ENCODE data around the gene C17orf107. TPM values are rescaled to one million over a fixed set of nuclear protein-coding genes. Genes with fewer than 3 reads are reported as not detected.

The C17orf107 gene
- polyA plus RNA-seq, 1 donor (not counting 4 experiments of a cell fraction or from before 2014, with no cell fraction given), result 0.33 TPM

DNA sequence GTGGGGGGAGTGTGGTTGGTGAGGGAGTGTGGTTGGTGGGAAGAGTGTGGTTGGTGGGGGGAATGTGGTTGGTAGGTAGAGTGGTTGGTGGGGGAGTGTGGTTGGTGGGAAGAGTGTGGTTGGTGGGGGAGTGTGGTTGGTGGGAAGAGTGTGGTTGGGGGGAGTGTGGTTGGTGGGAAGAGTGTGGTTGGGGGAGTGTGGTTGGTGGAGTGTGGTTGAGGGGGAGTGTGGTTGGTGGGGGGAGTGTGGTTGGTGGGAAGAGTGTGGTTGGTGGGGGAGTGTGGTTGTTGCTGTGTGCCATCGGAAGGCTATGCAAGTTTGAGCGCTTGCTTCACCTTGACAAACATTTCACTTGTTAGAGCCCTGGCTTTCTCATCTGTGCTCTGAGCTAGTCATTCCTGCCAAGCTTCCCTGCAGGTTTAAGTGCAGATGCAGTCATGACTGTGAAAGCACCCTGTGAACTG, 46.1 kb upstream of the C17orf107 start:
- DNase-seq (ENCODE audit: low read depth, low spot score), result no peak
- Histone ChIP-seq H2AFZ (ENCODE audit: control insufficient read depth, low read length) (no peak overlapping the region), H3K27ac (ENCODE audit: control insufficient read depth, insufficient read depth, low read length) (peak overlapping the region; percentile 96), H4K20me1 (ENCODE audit: control insufficient read depth, extremely low read depth, insufficient read depth, low read length) (no peaks in the 10 kb centered on the region), H3K79me2 (ENCODE audit: control insufficient read depth, insufficient read depth, low read length) (peaks cover 43% of the 10 kb centered on the region), H3K36me3 (ENCODE audit: control insufficient read depth in 2 of 2, extremely low read depth in 1 of 2, insufficient read depth in 2 of 2, low read length in 2 of 2) (peaks cover 1 to 9% of the 10 kb centered on the region in 2 experiments), H3K4me2 (ENCODE audit: control insufficient read depth, extremely low read depth, insufficient read depth, low read depth, low read length) (peak overlapping the region; percentile 60), H3K4me3 (ENCODE audit: control insufficient read depth in 2 of 3, extremely low read depth in 1 of 3, insufficient read depth in 2 of 3, low read depth in 1 of 3, low read length in 3 of 3) (no peak overlapping the region), H3K9ac (ENCODE audit: control insufficient read depth, extremely low read depth, insufficient read depth, low read length) (peak overlapping the region; percentile 62), H3K27me3 (ENCODE audit: control insufficient read depth, extremely low read depth, insufficient read depth, low read length) (no peaks in the 10 kb centered on the region), H3K9me1 (ENCODE audit: control insufficient read depth, extremely low read depth, insufficient read depth, low read length) (peaks cover 2% of the 10 kb centered on the region), H3K9me3 (ENCODE audit: control insufficient read depth, low read depth, low read length) (no peaks in the 10 kb centered on the region), H3K4me1 (ENCODE audit: control insufficient read depth, extremely low read depth, insufficient read depth, low read length) (peaks cover 83% of the 10 kb centered on the region)
- dilution Hi-C loops (cut with MboI; ENCODE audit: extremely low pct_ligation_motif_present, low sequenced_read_pairs), result no loop called here
- TF ChIP-seq, protein P1, sequence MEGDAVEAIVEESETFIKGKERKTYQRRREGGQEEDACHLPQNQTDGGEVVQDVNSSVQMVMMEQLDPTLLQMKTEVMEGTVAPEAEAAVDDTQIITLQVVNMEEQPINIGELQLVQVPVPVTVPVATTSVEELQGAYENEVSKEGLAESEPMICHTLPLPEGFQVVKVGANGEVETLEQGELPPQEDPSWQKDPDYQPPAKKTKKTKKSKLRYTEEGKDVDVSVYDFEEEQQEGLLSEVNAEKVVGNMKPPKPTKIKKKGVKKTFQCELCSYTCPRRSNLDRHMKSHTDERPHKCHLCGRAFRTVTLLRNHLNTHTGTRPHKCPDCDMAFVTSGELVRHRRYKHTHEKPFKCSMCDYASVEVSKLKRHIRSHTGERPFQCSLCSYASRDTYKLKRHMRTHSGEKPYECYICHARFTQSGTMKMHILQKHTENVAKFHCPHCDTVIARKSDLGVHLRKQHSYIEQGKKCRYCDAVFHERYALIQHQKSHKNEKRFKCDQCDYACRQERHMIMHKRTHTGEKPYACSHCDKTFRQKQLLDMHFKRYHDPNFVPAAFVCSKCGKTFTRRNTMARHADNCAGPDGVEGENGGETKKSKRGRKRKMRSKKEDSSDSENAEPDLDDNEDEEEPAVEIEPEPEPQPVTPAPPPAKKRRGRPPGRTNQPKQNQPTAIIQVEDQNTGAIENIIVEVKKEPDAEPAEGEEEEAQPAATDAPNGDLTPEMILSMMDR (optimal IDR thresholded peaks at IDR 0.05 in 1 of 3, IDR thresholded peaks at IDR 0.05 in 1 of 3, conservative IDR thresholded peaks at IDR 0.05 in 1 of 3; ENCODE audit: extremely low read depth in 1 of 3, insufficient read depth in 2 of 3, low read length in 3 of 3), result no peak
- no peak for TF ChIP-seq EZH2 (IDR thresholded peaks at IDR 0.05; ENCODE audit: low read length)
- FAIRE-seq, result peak; percentile 95

DNA sequence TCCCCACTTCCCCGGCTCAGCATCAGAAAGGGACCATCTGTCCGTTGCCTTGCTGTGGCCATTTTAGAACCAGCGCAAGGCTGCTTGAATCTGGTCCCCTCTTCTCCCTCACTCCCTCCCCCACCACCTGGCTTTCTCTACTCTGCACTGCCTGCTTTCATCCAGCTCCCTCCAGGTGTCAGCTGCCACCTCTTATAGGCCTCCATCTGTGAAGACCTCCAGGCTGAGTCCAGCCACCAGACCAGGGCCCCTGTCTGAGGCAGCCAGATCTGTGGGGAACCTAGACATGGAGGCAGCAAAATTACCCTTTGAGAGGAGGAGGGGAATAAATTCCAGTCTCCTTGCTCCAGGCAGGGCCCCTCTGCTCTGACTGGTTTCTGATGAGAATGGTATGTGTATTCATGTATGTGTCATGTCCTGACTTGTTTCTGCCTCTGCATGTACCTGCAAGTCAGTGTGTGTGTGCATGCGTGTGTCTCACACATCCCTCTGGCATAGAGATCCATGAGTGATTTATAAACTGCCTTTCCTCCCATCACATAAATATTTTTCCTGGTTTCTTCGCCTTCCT, 45.1 kb upstream of the C17orf107 start:
- FAIRE-seq (peak; percentile 99), DNase-seq (ENCODE audit: low read depth, low spot score) (peak; percentile 98)
- TF ChIP-seq, protein P1 (optimal IDR thresholded peaks at IDR 0.05 in 1 of 3, IDR thresholded peaks at IDR 0.05 in 1 of 3, conservative IDR thresholded peaks at IDR 0.05 in 1 of 3; ENCODE audit: extremely low read depth in 1 of 3, insufficient read depth in 2 of 3, low read length in 3 of 3), result no peak
- TF ChIP-seq EZH2 (IDR thresholded peaks at IDR 0.05; ENCODE audit: low read length), result no peak
- dilution Hi-C loops (cut with MboI; ENCODE audit: extremely low pct_ligation_motif_present, low sequenced_read_pairs), result no loop called here
- H3K9ac ChIP-seq (ENCODE audit: control insufficient read depth, extremely low read depth, insufficient read depth, low read length), result peak overlapping the region; percentile 76
- peak overlapping the region; percentile 96 for H3K27ac ChIP-seq (ENCODE audit: control insufficient read depth, insufficient read depth, low read length)
- H3K4me2 ChIP-seq (ENCODE audit: control insufficient read depth, extremely low read depth, insufficient read depth, low read depth, low read length), result peak overlapping the region; percentile 60
- H2AFZ ChIP-seq (ENCODE audit: control insufficient read depth, low read length), result no peak overlapping the region
- H3K4me3 ChIP-seq (ENCODE audit: control insufficient read depth in 2 of 3, extremely low read depth in 1 of 3, insufficient read depth in 2 of 3, low read depth in 1 of 3, low read length in 3 of 3), result peak overlapping the region in 2 of 3 experiments; percentile 2 to 47
- H3K9me1 ChIP-seq (ENCODE audit: control insufficient read depth, extremely low read depth, insufficient read depth, low read length), result peaks cover 2% of the 10 kb centered on the region
- peaks cover 84% of the 10 kb centered on the region for H3K4me1 ChIP-seq (ENCODE audit: control insufficient read depth, extremely low read depth, insufficient read depth, low read length)
- no peaks in the 10 kb centered on the region for H3K9me3 ChIP-seq (ENCODE audit: control insufficient read depth, low read depth, low read length)
- H3K79me2 ChIP-seq (ENCODE audit: control insufficient read depth, insufficient read depth, low read length), result peaks cover 44% of the 10 kb centered on the region
- H3K36me3 ChIP-seq (ENCODE audit: control insufficient read depth in 2 of 2, extremely low read depth in 1 of 2, insufficient read depth in 2 of 2, low read length in 2 of 2), result peaks cover 1 to 9% of the 10 kb centered on the region in 2 experiments
- H4K20me1 ChIP-seq (ENCODE audit: control insufficient read depth, extremely low read depth, insufficient read depth, low read length), result no peaks in the 10 kb centered on the region
- H3K27me3 ChIP-seq (ENCODE audit: control insufficient read depth, extremely low read depth, insufficient read depth, low read length), result no peaks in the 10 kb centered on the region

All from keratinocyte (primary cell).